Mesenchymal stem cell (in vitro differentiated cells and primary cell): Measurements from ENCODE around the gene ERBB2.
"Not testable (repeated sequence)": the region's sequence is repeated elsewhere in the genome, so short reads cannot be mapped to it uniquely, and the experiment has no call there.

Experiments
- DNase-seq: peaks from one replicate; pipeline ENCODE4 v3.0.0-alpha.2; 2013
- H2AFZ ChIP-seq: one replicate; pipeline ENCODE4 v1.6.1; 2013; ENCODE audit warnings: low read depth, mild to moderate bottlenecking, control low read depth, inconsistent platforms, low read length, moderate library complexity
- H2AK5ac ChIP-seq: 2 replicates; pipeline ENCODE4 v1.6.1; 2013; ENCODE audit warnings: low read length, moderate library complexity, mild to moderate bottlenecking, inconsistent platforms; ENCODE audit not compliant: severe bottlenecking
- H2BK120ac ChIP-seq: one replicate; pipeline ENCODE4 v1.6.1; 2013; ENCODE audit warnings: low read depth, mild to moderate bottlenecking, inconsistent platforms, low read length, moderate library complexity
- H2BK12ac ChIP-seq, 2 experiments: one replicate each; pipeline ENCODE4 v1.6.1; 2013; ENCODE audit warnings: inconsistent platforms in 2 of 2, low read length in 2 of 2, mild to moderate bottlenecking in 2 of 2, moderate library complexity in 2 of 2, control low read depth in 1 of 2
- H2BK15ac ChIP-seq: one replicate; pipeline ENCODE4 v1.6.1; 2013; ENCODE audit warnings: mild to moderate bottlenecking, low read depth, inconsistent platforms; ENCODE audit not compliant: poor library complexity, severe bottlenecking
- H2BK5ac ChIP-seq: 2 replicates; pipeline ENCODE4 v1.6.1; 2013; ENCODE audit warnings: low read depth, mild to moderate bottlenecking, low read length, control low read depth, inconsistent platforms; ENCODE audit not compliant: poor library complexity, severe bottlenecking
- H3K14ac ChIP-seq, 2 experiments: one replicate each; pipeline ENCODE4 v1.6.1; 2013; ENCODE audit warnings: inconsistent platforms in 2 of 2, low read length in 2 of 2, control low read depth in 1 of 2, mild to moderate bottlenecking in 1 of 2, moderate library complexity in 1 of 2
- H3K18ac ChIP-seq, 2 experiments: one replicate each; pipeline ENCODE4 v1.6.1; 2013; ENCODE audit warnings: inconsistent platforms in 2 of 2, low read length in 2 of 2, control low read depth in 1 of 2, low read depth in 1 of 2, mild to moderate bottlenecking in 1 of 2
- H3K23ac ChIP-seq, 2 experiments: one replicate each; pipeline ENCODE4 v1.6.1; 2013; ENCODE audit warnings: inconsistent platforms in 2 of 2, low read length in 2 of 2, mild to moderate bottlenecking in 2 of 2, moderate library complexity in 2 of 2, control low read depth in 1 of 2
- H3K27ac ChIP-seq: 2 replicates; pipeline ENCODE4 v1.5.1; 2013; ENCODE audit warnings: mild to moderate bottlenecking, moderate library complexity, low read length, control low read depth, inconsistent platforms; ENCODE audit not compliant: poor library complexity, severe bottlenecking
- H3K27me3 ChIP-seq, 2 experiments: 2 replicates each; pipeline versions ENCODE4 v1.6.1 to v1.7.0; 2013; ENCODE audit warnings: low read length in 2 of 2, mild to moderate bottlenecking in 2 of 2, moderate library complexity in 2 of 2, control low read depth in 1 of 2, inconsistent platforms in 1 of 2; ENCODE audit not compliant: control insufficient read depth in 1 of 2, insufficient read depth in 1 of 2
- H3K36me3 ChIP-seq, 2 experiments: 2 replicates each; pipeline versions ENCODE4 v1.6.1 to v1.7.0; 2013; ENCODE audit warnings: low read length in 2 of 2, control low read depth in 1 of 2, inconsistent platforms in 1 of 2, low read depth in 1 of 2, mild to moderate bottlenecking in 1 of 2; ENCODE audit not compliant: insufficient read depth in 2 of 2, control insufficient read depth in 1 of 2
- H3K4ac ChIP-seq, 2 experiments: one replicate each; pipeline ENCODE4 v1.6.1; 2013; ENCODE audit warnings: inconsistent platforms in 2 of 2, low read length in 2 of 2, mild to moderate bottlenecking in 2 of 2, moderate library complexity in 2 of 2, control low read depth in 1 of 2, low read depth in 1 of 2
- H3K4me1 ChIP-seq: 2 replicates; pipeline ENCODE4 v1.6.1; 2013; ENCODE audit warnings: low read depth, low read length, control low read depth; ENCODE audit not compliant: control insufficient read depth, insufficient read depth
- H3K4me2 ChIP-seq: 2 replicates; pipeline ENCODE4 v1.6.1; 2013; ENCODE audit warnings: low read length, mild to moderate bottlenecking, inconsistent platforms; ENCODE audit not compliant: poor library complexity, severe bottlenecking
- H3K4me3 ChIP-seq, 2 experiments: 2 replicates each; pipeline versions ENCODE4 v1.5.1 to v1.7.0; 2013; ENCODE audit warnings: low read length in 2 of 2, mild to moderate bottlenecking in 2 of 2, control low read depth in 1 of 2, low read depth in 1 of 2; ENCODE audit not compliant: insufficient read depth in 1 of 2
- H3K79me1 ChIP-seq: replicated peaks from 2 replicates; pipeline ENCODE4 v1.6.1; 2013; ENCODE audit warnings: mild to moderate bottlenecking, control low read depth, low read length, inconsistent platforms; ENCODE audit not compliant: poor library complexity, severe bottlenecking
- H3K9ac ChIP-seq: 2 replicates; pipeline ENCODE4 v1.7.0; 2013; ENCODE audit warnings: mild to moderate bottlenecking, low read length, moderate library complexity
- H3K9me3 ChIP-seq: 2 replicates; pipeline ENCODE4 v1.7.0; 2013; ENCODE audit warnings: mild to moderate bottlenecking, low read length; ENCODE audit not compliant: control insufficient read depth
- H4K8ac ChIP-seq: one replicate; pipeline ENCODE4 v1.6.1; 2013; ENCODE audit warnings: inconsistent platforms, mild to moderate bottlenecking, low read length, moderate library complexity
- H4K91ac ChIP-seq: one replicate; pipeline ENCODE4 v1.6.1; 2013; ENCODE audit warnings: mild to moderate bottlenecking, low read length, inconsistent platforms
- WGBS: methylation state at CpG from one replicate; pipeline ENCODE4 v1.1.7; 2013; ENCODE audit warnings: mixed read lengths; 5-methylcytosine and 5-hydroxymethylcytosine counted together

ERBB2 gene

GRCh38 chr17:39746145-39746461 lies 46.2 kb downstream of the ERBB2 start:
- no peak for DNase-seq
- WGBS = 87% methylated on average over 7 of the region's 7 CpGs
- H3K4ac ChIP-seq = no peak overlapping the region

GRCh38 chr17:39747745-39748144 lies 47.9 kb downstream of the ERBB2 start:
- Histone ChIP-seq H3K9ac (no peak overlapping the region), H3K4ac (no peak overlapping the region), H3K4me2 (no peak overlapping the region), H2AFZ (no peak overlapping the region), H3K27me3 (peaks cover 0 to 6% of the 10 kb centered on the region in 2 experiments), H3K18ac (no peak overlapping the region), H3K36me3 (peaks cover 0 to 51% of the 10 kb centered on the region in 2 experiments), H3K9me3 (no peaks in the 10 kb centered on the region), H2BK12ac (no peak overlapping the region), H2AK5ac (no peak overlapping the region), H4K8ac (no peak overlapping the region), H3K27ac (no peak overlapping the region), H3K23ac (no peak overlapping the region), H3K4me3 (no peak overlapping the region), H3K4me1 (peaks cover 18% of the 10 kb centered on the region), H3K14ac (no peak overlapping the region), H2BK5ac (no peak overlapping the region), H3K79me1 (peaks cover 8% of the 10 kb centered on the region), H2BK120ac (no peak overlapping the region), H2BK15ac (no peak overlapping the region), H4K91ac (no peak overlapping the region)
- DNase-seq = no peak
- 92% methylated on average over 4 of the region's 4 CpGs for WGBS

More at GRCh38 chr17:39746145-39746461, 46.2 kb downstream of the ERBB2 start:
- H2BK12ac ChIP-seq = no peak overlapping the region
- H3K9ac ChIP-seq = no peak overlapping the region
- no peak overlapping the region for H4K8ac ChIP-seq
- peaks cover 13% of the 10 kb centered on the region for H3K79me1 ChIP-seq
- no peak overlapping the region for H3K27ac ChIP-seq
- H3K18ac ChIP-seq = no peak overlapping the region
- H2BK15ac ChIP-seq = no peak overlapping the region
- H3K14ac ChIP-seq = no peak overlapping the region
- H3K4me3 ChIP-seq = no peak overlapping the region
- no peak overlapping the region for H2AK5ac ChIP-seq
- H2AFZ ChIP-seq = no peak overlapping the region
- peaks cover 0 to 60% of the 10 kb centered on the region in 2 experiments for H3K36me3 ChIP-seq
- H2BK5ac ChIP-seq = no peak overlapping the region
- H3K9me3 ChIP-seq = no peaks in the 10 kb centered on the region
- H3K4me2 ChIP-seq = no peak overlapping the region
- H3K23ac ChIP-seq = no peak overlapping the region
- H3K4me1 ChIP-seq = peaks cover 16% of the 10 kb centered on the region
- peaks cover 0 to 6% of the 10 kb centered on the region in 2 experiments for H3K27me3 ChIP-seq
- no peak overlapping the region for H2BK120ac ChIP-seq
- no peak overlapping the region for H4K91ac ChIP-seq

- H2BK15ac ChIP-seq, H2AFZ ChIP-seq, H3K9ac ChIP-seq, H3K79me1 ChIP-seq, H3K18ac ChIP-seq, H4K91ac ChIP-seq, H2BK12ac ChIP-seq, H2AK5ac ChIP-seq, H3K27ac ChIP-seq, H4K8ac ChIP-seq, H3K4me2 ChIP-seq, H3K23ac ChIP-seq, H3K14ac ChIP-seq, H2BK5ac ChIP-seq, H3K27me3 ChIP-seq, H3K9me3 ChIP-seq, DNase-seq, H3K4me3 ChIP-seq, H3K4ac ChIP-seq, H2BK120ac ChIP-seq: not testable (repeated sequence)
- Histone ChIP-seq H3K4me1 (peaks cover 21% of the 10 kb centered on the region), H3K36me3 (peaks cover 0 to 43% of the 10 kb centered on the region in 2 experiments)
- WGBS = 95% methylated on average over 5 of the region's 8 CpGs
Measured at GRCh38 chr17:39748444-39749034, 48.7 kb downstream of the ERBB2 start.

GRCh38 chr17:39750131-39751015 lies 50.5 kb downstream of the ERBB2 start:
- Histone ChIP-seq H3K9ac (no peak overlapping the region), H2AK5ac (peak overlapping the region; percentile 78), H3K18ac (no peak overlapping the region), H3K4me2 (no peak overlapping the region), H2BK12ac (no peak overlapping the region), H3K14ac (no peak overlapping the region), H3K4ac (peak overlapping the region in 1 of 2 experiments; percentile 18), H3K36me3 (peaks cover 0 to 25% of the 10 kb centered on the region in 2 experiments), H3K27ac (no peak overlapping the region), H2BK120ac (no peak overlapping the region), H3K27me3 (peaks cover 0 to 3% of the 10 kb centered on the region in 2 experiments), H3K23ac (no peak overlapping the region), H2BK5ac (no peak overlapping the region), H3K4me3 (no peak overlapping the region), H2BK15ac (no peak overlapping the region), H4K8ac (no peak overlapping the region), H3K9me3 (no peaks in the 10 kb centered on the region), H4K91ac (no peak overlapping the region), H3K79me1 (no peaks in the 10 kb centered on the region), H2AFZ (no peak overlapping the region), H3K4me1 (peaks cover 34% of the 10 kb centered on the region)
- DNase-seq = no peak
- WGBS = 83% methylated on average over 9 of the region's 9 CpGs
